HG03066 (cell line): Measurements from ENCODE around the gene HTR6.
"Not testable (repeated sequence)": the region's sequence is repeated elsewhere in the genome, so short reads cannot be mapped to it uniquely, and the experiment has no call there.

Source experiments
- ATAC-seq: cut with Tn5 transposase; IDR thresholded peaks from one replicate; pipeline ENCODE4 v1.9.1; 2021; ENCODE audit warnings: low read depth; ENCODE audit not compliant: unreplicated experiment

Gene HTR6

DNA sequence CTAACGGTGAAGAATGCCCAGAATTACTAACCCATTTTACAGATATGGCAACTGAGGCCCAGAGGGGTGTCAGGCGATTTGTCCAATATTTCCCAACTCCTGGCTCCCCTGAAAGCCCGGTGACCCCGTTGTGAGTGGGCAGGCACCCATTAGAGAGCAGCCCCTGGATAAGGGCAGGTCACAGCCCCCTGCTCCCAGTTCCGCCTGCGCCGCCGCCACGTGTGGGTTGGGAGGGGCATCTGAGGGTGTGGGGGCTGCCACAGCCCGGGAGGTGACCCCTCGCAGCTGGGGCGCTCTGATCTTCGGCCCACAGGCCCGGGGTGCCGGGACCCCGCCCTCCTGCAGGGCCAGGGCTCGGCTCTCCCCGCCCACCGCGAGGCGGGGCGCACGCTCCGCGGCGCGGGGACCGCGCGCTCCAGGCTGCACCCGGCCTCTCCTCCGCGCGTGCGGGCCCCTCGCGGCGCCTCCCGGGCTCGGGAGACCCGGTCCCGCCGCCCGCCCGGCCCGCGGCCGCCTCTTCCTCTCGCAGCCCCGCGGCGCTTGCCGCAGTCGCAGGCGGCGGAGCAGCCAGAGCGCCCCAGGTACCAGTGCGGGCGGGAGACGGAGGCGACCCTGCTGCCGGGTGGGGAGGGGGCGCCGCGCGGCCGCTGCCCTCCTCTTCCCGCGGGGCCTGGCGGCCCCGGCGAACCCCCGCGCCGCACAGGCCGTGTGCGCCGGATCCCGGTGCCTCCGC, at the start of gene HTR6:
Gene HTR6 (plus strand): TSS at position 423 of the 733 bp plus-strand sequence. CDS start 879 bp downstream, outside the sequence.
- no peak for ATAC-seq

DNA sequence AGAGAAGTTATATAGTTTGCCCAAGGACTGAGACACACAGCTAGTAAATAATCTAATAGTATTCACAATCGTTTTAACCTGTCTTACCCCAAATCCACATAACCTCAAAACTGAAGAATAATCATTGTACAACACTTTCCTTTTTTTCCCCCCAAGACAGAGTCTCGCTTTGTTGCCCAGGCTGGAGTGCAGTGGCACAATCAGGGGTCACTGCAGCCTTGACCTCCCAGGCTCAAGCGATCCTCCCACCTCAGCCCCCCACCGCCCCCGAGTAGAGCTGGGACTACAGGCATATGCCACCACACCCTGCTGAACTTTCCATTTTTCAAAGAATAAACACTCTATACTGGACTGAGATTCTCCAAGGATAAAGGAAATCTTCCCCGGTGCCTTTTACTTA, 49.2 kb upstream of the HTR6 start:
- no peak for ATAC-seq

DNA sequence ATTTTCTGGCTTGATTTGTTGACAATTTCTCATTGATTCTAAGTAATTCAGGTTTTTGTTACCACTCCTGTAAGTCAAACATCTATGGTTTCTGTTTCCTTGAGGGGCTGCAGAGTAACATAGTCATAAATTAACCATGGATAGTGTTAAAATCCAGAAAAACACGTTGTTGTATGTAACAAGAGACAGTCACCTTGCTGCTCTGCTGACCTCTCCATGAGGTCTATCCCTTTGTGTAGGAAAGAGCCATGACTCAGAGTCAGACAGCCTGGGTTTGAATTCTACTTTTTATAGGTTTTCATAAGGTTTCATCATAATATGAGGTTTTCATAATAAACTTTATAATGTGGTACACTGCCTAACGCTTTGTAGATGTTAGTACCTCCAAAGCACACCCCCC, 48.2 kb upstream of the HTR6 start:
- ATAC-seq = no peak

DNA sequence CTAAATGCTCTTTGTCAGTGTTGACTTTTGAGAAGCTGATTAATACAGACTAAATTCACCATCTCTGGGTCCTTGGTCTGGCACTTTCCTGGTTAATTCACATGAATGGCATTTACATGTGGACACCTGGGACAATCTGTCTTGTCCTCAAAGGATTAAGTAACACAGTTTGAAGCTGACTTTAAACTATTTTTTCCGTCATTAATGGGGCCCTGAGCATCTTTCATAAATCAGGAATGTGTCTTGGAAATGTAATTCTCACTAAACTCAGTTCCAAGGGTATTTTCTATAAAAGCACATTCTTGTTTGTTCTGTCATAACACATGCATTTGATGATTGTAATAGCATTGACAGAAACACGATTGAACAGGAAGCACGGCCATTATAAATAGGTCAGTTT, 47.3 kb upstream of the HTR6 start:
- no peak for ATAC-seq

DNA sequence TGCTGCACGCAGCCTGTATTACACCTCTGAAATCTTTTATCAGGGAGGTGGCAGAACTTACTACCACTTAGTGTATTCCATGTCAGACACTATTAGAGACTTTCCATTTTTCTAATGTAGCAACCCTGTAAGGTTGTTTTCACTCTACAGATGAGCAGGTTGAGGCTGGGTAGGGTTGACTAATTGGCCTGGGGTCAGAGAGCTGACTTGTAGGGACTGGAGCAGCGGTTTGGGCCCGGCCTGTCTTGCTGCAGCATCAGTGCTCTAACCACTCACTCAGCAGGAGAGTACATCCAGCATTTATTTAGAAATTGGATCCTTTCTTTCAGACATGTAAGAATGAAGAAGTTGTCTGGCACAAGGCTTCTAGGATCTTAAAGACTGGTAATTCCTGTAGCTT, 46.2 kb upstream of the HTR6 start:
- no peak for ATAC-seq

DNA sequence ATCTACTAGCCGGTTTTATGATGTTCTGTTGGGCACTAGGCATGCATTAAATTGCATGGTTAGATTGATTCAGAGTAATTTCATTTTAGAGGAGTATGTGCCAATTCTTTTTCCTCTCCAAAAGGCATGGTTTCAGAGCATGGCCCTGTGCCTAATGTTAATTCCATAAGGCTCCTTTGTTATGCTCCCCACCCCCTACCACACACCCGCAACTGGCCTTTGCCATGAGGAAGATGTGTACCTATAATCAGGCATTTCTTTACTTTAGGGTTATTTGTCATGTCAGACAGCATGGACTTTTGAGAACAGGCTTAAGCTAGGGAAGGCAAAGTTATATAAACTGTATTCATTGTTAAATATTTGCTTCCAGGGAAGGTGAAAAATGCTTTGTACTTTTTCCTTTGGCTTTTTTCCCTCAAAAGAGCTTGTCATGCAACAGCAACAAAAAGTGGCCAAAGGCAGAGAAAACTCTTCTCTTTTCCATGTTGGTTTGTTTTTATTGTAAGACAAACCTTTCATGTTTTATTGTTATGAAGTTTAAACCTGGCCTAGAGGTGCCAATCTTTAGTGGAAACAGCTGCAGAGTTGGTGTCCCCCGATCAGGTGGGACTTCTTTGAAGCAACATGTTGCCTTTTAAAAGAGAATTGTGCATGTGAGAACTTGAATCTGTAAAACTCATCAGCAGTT, 44.8 kb upstream of the HTR6 start:
- no peak for ATAC-seq

DNA sequence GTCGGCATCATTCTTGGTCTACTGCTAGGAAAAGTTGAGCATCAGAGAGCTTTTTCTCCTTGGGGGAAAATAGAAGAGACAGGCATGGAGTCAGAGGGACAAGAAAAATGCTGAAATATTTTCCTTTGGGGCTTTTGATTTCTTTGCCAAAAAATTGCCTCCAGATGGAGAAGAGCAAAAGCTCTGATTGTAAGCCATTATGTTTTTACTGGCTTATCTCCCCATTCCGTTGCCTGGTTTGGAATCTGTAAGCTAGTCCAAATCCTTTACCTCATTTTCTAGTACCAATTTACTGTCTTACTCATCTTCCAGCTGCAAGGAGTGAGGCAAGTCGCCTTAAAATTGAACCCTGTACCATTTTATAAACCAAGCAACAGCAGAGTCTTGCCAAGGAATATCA, 43.9 kb upstream of the HTR6 start:
- ATAC-seq = no peak

DNA sequence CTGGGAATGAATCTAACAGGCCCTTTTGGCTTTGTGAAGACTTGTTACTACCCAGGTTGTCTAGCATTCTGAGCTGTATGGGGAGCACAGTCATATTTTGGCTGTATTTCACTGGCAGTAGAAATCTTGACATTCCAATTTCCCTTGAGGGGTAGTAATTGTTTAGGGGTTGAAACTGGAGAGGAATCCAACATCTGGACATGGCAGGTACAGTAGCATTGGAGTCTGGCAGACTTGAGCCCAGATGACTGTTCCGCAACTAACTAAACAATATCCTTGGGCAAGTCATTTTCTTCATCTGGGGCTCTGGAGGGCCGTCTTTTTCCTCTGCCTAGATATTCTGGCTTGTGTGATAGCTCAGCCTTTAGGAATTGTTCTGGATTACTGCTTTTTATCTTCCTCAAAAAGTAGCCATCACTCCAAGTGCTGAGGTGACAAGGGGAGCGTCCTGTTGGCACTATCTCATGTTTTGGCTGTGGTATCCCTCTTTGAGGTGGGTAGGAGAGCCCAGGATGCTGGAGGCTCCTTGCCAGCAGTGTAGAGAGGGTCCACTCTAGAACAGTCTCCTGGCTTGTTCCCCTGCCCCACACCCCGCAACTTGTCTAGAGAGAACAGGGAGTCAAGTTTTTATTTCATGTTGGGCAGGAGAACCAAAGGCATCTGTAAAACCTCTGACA, 43.3 kb upstream of the HTR6 start:
- ATAC-seq = no peak

DNA sequence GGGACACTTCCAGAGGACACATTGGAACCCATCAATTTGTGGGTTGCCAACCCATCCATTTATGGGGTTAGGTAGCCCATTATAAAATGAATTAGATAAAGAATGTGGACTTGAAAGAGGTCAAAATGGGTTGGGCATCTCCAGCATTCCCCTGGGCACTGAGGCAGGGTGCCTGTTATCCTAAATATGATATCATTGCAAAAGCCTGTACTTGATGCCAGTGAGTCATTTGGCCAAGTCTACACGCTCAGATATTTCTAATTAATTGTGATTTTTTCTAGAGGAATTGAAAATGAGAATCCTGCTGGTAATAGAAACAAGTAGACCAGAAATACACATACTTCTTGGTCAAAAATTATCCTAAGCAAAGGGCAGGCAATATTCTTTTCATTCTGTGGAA, 42.5 kb upstream of the HTR6 start:
- no peak for ATAC-seq

DNA sequence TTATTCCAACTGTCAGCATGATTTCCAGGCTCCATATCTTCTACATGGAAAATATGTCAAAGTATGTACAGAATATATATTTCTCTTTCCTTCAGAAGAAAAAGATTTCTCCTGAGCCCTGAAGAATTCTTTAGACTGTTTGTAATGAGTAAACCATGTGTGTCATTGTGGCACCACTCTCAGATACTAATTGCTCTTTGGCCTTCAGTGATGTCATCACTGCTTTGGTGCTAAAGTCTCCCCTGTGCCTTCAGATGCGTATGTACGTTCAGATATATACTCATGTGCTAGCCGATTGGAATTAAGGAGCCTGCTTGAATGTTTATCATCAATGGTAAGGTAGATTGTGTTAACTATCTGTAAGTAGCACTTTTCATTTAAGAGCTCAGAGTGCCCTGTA, 41.2 kb upstream of the HTR6 start:
- no peak for ATAC-seq

DNA sequence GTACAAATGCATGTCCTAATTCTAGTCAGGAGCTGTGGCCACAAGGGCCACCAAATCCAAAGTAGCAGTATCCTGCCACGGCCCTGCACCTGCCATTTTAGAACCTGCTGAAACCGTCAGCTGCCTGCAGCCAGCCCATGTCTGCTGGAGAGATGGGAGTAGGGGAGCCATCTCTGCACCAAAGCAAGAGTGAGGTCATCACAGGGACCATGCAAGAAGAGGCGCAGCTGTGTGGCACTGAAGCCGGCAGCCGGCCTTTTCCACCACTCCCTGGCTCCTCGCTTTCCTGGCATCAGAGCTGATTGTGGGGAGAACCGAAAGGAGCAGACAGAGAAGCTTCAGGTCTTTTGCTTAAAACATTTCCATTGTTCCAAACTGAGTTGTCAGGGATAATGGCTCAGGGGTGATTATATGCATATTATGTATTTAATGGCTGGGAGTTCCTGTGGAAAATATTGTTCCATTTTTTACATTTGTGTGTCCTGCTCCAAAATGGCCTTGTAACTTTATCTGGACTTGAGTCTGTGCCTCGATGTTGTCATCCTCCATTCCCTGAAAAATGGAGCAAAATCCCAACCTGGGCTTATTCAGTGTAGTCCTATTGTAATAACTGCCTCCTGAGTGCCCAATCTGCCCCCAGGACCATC, 39.3 kb upstream of the HTR6 start:
- no peak for ATAC-seq

DNA sequence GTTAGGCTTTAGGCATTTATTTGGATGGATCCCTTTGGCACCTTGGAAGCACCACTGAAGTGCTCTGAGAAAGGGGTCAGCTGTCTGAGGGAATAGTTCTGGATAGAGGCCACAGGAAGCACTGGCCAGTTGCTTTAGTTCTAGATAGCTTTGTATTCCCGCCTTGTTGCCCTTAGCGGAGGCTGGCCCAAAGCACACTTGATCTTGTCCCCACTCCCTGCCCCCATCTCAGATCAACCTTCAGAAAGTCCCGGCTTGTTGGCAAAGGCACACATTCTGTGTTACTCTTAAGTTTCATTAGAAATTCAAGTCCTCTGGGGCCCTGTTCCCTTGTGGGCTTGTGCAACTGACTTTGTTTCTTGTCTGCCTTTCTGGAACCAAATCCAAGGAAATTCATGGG, 35.8 kb upstream of the HTR6 start:
- no peak for ATAC-seq

DNA sequence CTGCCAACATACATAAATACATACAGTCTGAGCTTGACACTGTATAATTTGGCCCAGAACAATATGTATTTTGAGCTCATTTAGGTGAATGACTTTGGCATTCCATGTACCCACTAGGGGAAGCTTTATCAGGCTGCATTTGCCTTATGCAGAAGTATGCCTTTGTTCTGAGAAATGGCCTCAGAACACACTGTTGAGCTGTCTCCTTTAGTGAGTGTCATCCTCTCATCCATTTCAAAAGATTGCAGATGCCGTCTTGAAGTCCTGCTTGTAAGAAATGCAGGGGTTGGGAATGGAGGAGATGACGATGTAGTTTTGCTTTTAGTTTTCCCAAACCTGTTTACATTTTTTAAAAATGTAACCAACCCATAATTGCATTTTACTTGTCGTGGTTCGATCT, 35.3 kb upstream of the HTR6 start:
- ATAC-seq = no peak

DNA sequence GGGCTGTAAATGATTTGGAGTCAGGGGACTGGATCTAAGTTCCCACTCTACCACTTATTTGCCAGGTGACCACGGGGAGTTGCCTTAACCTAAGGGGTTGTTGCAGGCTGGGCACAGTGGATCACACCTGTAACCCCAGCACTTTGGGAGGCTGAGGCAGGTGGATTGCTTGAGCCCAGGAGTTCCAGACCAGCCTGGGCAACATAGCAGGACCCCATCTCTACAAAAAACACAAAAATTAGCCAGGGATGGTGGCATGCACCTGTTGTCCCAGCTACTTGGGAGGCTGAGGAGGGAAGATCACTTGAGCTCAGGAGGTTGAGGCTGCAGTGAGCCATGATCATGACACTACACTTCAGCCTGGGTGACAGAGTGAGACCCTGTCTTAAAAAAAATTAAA, 34.5 kb upstream of the HTR6 start:
- ATAC-seq = not testable (repeated sequence)

DNA sequence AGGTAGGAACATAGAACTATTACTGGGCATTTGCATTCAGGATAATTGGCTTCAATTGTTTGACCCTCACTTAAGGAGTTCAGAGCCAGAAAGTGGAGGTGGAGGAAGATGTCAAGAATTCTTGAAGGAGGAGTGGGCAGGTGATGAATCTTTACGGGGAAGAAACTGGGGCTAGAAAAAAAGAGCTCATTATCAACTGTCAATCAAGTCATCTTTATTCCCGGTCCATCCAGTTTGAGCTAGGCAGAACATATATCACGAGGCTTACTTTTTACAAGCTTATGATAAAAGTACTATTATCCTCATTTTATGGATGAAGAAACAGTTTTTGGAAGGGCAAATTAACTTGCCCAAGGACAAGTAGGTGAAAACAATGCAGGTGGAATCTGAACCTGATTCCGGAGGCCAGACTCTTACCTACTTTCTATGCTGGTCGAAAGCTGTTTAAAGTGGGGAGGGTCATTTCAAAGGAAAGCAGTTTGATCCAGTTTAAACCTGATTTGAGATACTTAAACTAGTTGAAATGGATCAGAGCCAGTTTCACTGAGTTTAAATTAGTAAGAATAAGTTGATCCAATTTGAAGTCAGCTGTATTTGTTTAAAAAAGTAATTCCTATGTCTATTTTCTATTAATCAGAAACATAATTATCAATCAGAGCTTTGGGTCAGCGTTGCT, 33.8 kb upstream of the HTR6 start:
- no peak for ATAC-seq

DNA sequence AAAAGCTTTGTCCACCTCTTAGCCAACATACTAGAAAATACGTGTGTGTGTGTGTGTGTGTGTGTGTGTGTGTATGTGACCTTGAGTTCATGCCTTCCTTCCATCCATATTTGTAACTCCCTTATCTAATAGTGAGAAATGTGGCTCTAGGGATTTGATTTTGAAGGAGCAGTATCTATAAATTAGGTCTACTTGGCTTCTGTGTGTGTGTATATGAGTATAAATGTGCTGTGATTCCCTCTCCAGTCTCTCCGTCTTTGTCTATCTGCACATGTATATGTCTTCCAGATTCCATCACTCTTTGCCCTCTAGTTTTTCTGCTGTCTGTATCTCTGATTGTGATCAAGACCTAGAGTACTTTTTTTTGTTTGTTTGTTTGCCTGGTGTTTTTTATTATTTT, 32.5 kb upstream of the HTR6 start:
- ATAC-seq = no peak

DNA sequence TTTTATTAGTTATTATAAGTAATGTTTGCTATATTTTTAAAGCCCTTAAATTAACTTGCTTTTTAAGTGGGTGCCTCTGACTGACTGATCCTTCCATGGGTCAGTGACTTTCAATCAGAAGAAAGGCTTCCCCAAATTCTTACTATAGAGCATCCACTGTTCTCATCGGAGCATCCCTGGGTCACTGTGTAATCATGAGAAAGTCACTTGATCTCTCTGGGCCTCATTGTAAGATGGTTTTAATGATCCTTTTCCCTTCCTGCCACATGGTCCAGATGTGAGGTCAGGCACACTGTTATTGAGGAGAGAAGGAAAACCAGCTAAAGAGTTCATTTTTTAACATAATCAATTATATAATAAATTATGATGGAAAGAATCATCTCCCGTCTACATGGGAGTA, 31.6 kb upstream of the HTR6 start:
- ATAC-seq = no peak

DNA sequence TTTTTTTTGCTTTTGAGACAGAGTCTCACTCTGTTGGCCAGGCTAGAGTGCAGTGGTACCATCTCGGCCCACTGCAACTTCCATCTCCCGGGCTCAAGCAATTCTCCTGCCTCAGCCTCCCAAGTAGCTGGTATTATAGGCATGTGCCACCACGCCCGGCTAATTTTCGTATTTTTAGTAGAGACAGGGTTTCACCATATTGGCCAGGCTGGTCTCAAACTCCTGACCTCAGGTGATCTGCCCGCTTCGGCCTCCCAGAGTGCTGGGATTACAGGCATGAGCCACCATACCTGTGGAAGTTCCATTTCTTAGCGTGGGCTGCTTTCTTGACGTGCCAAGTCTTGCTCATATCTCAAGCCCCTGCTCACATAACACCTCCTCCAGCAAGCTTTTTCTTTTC, 29.6 kb upstream of the HTR6 start:
- ATAC-seq = not testable (repeated sequence)

DNA sequence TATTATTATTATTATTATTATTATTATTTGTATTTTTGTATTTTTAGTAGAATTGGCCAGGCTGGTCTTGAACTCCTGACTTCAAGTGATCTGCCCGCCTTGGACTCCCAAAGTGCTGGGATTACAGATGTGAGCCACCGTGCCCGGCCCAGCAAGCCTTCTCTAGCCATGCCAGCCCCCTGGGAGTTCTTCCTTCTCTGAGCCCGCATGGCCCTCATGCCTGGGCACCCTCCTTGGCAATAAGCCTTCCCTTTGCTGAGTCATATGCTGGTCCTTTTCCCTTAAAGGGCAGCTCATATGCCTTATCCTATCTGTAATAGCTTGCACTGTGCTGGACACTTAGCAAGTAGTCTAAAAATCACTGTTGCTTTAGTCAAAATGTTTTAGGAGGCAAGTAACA, 29.0 kb upstream of the HTR6 start:
- no peak for ATAC-seq

DNA sequence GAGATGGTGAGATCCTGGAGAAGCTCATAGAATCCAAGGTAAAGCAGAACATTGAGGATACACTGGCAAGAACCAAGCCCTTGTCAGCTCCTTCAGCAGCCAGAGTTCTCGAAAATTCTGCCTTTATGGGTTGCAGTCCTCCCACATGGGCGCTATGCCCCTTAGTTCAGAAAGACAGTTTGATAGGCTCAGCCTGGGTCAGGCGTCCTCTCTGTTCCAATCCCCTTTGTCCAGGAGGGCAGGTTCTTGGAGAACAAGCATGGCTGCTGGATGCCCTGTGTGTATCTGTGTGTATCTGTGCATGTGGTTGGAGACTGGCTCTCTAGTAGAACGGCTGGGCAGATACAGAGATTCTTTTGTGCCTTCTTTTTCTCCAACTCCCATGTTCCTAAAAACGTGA, 28.6 kb upstream of the HTR6 start:
- no peak for ATAC-seq

DNA sequence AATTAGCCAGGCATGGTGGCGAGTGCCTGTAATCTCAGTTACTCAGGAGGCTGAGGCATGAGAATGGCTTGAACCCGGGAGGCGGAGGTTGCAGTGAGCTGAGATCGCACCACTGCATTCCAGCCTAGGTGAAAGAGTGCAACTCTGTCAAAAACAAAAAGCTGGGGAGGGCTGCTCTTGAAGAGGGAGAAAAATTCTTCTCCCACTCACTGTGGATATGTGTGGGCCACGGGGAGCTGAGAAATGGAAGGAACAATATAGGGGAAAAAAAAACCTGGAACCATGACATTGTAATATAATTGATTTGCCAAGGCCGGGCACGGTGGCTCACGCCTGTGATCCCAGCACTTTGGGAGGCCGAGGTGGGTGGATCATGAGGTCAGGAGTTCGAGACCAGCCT, 27.9 kb upstream of the HTR6 start:
- ATAC-seq = not testable (repeated sequence)
